ENCODE results near the gene PSME3IP1. TPM values are rescaled to one million over a fixed set of nuclear protein-coding genes. Genes with fewer than 3 reads are reported as not detected.

PSME3IP1 gene
- total RNA-seq, 2 donors from 2014 or later = 39.1 to 64.8 TPM

- H3K4me3 ChIP-seq = no peak overlapping the region
- no peaks in the 10 kb centered on the region for H3K36me3 ChIP-seq
- no peaks in the 10 kb centered on the region for H3K9me3 ChIP-seq
- no peak for DNase-seq (ENCODE audit: low spot score)
- H3K27me3 ChIP-seq (replicated peaks; ENCODE audit: insufficient read depth) = no peaks in the 10 kb centered on the region
- H3K4me1 ChIP-seq (ENCODE audit: control insufficient read depth in 1 of 2, low read depth in 2 of 2) = no peaks in the 10 kb centered on the region
- ATAC-seq (ENCODE audit: insufficient number of reproducible peaks, low FRiP score, low read depth) = no peak
- TF ChIP-seq CTCF (IDR thresholded peaks at IDR 0.05) = no peak
- no peak overlapping the region for H3K27ac ChIP-seq
Observed at GRCh38 chr16:57102888-57103851, 82.7 kb downstream of the PSME3IP1 start.

Other genes with a start within 250 kb of the PSME3IP1 start
- not detected for gene CETP, start 224.1 kb downstream of the PSME3IP1 start, total RNA-seq
- 10 to 100 TPM; 51.0 to 54.4 TPM for gene NLRC5, start 196.5 kb downstream of the PSME3IP1 start, total RNA-seq
- gene CPNE2, start 93.5 kb downstream of the PSME3IP1 start, total RNA-seq = 10 to 100 TPM; 28.3 to 47.4 TPM
- gene RSPRY1, start 290 bp upstream of the PSME3IP1 start, total RNA-seq = 10 to 100 TPM; 28.7 to 32.5 TPM
- gene ARL2BP, start 59.2 kb upstream of the PSME3IP1 start, total RNA-seq = 10 to 100 TPM; 54.7 to 64.0 TPM
- 1 to 10 TPM; 3.1 to 8.6 TPM for gene PLLP, start 98.6 kb upstream of the PSME3IP1 start, total RNA-seq
- gene CCL22, start 172.7 kb upstream of the PSME3IP1 start, total RNA-seq = not detected
- gene CX3CL1, start 186.5 kb upstream of the PSME3IP1 start, total RNA-seq = 100 to 1,000 TPM; 106 to 117 TPM
- gene CCL17, start 218.7 kb upstream of the PSME3IP1 start, total RNA-seq = not detected